HCT116 (cell line): Measurements from ENCODE around the gene CEBPB. TPM values are rescaled to one million over a fixed set of nuclear protein-coding genes. Genes with fewer than 3 reads are reported as not detected.

Experiments
- ATAC-seq: fragments of 200-7000 bp; cut with Tn5 transposase; 2 replicates; pipeline ENCODE4 v1.9.1; 2020; ENCODE audit warnings: mild to moderate bottlenecking, moderate library complexity
- BruUV-seq: library from RNA; stranded (reverse); fragments of 400-500 nt; replicated peaks from 2 replicates; lab custom pipeline; 2021; lab: Mats Ljungman, UMichigan
- CTCF ChIA-PET: fragments of 300-600 bp; sonication (Branson Sonifier 250); formaldehyde crosslinking; loops from one replicate; lab custom pipeline; 2021; ENCODE audit warnings: antibody characterized with exemption; lab: Charles Lee
- POLR2A ChIA-PET: fragments of 300-600, 350-600 bp; sonication (Branson Sonifier 250); formaldehyde crosslinking; loops from one replicate; lab custom pipeline; 2021; ENCODE audit warnings: antibody characterized with exemption; lab: Charles Lee
- RAD21 ChIA-PET, 2 experiments: fragments of 300-600 bp; sonication (Branson Sonifier 250); formaldehyde crosslinking; loops; one replicate each; lab custom pipeline; 2023; ENCODE audit warnings: low total read pairs in 2 of 2; ENCODE audit not compliant: uncharacterized antibody in 2 of 2, unreplicated experiment in 2 of 2, low non-redundant PET in 1 of 2; lab: Charles Lee
- DNase-seq: peaks from one replicate; pipeline ENCODE4 v3.0.0-alpha.2; 2010; ENCODE audit warnings: low read depth, low spot score
- H2AFZ ChIP-seq: fragments of 200-600 bp; shearing (Covaris generic), sonication (generic); 2 replicates; pipeline ENCODE4 v1.6.1; 2017; ENCODE audit warnings: low read depth, mixed run types, mixed read lengths, antibody characterized with exemption, low read length; ENCODE audit not compliant: poor library complexity, severe bottlenecking
- H3K27ac ChIP-seq: 2 replicates; pipeline ENCODE4 v1.5.1; 2012; ENCODE audit warnings: low read depth, low read length
- H3K27me3 ChIP-seq: fragments of 200-600 bp; sonication (generic); 2 replicates; pipeline ENCODE4 v1.6.1; 2016; ENCODE audit warnings: mixed run types, low read length, mixed read lengths; ENCODE audit not compliant: insufficient read depth
- H3K36me3 ChIP-seq, 2 experiments: fragments of 200-500 bp in 1 of 2; fragments of 200-600 bp in 1 of 2; sonication (Bioruptor generic) in 1 of 2; sonication (generic) in 1 of 2; 2 replicates each; pipeline versions ENCODE4 v1.5.1 to v1.6.1; 2014 to 2016; ENCODE audit warnings: low read length in 2 of 2, inconsistent platforms in 1 of 2, mixed read lengths in 1 of 2, mixed run types in 1 of 2; ENCODE audit not compliant: insufficient read depth in 2 of 2, control insufficient read depth in 1 of 2
- H3K4me1 ChIP-seq, 2 experiments: fragments of 200-600 bp in 1 of 2; sonication (generic) in 1 of 2; 2 replicates each; pipeline versions ENCODE4 v1.5.1 to v1.6.1; 2012 to 2017; ENCODE audit warnings: low read length in 2 of 2, inconsistent platforms in 1 of 2, mild to moderate bottlenecking in 1 of 2, mixed read lengths in 1 of 2, mixed run types in 1 of 2, moderate library complexity in 1 of 2; ENCODE audit not compliant: insufficient read depth in 2 of 2, control insufficient read depth in 1 of 2
- H3K4me2 ChIP-seq: fragments of 200-600 bp; sonication (generic); 2 replicates; pipeline ENCODE4 v1.6.1; 2017; ENCODE audit warnings: mixed run types, low read length, mixed read lengths
- H3K4me3 ChIP-seq, 2 experiments: fragments of 200-600 bp in 1 of 2; sonication (generic) in 1 of 2; replicated peaks in 1 of 2; 2 replicates each; pipeline ENCODE4 v1.5.1; 2011 to 2016; ENCODE audit warnings: low read length in 2 of 2, control low read depth in 1 of 2, low read depth in 1 of 2, mild to moderate bottlenecking in 1 of 2, mixed read lengths in 1 of 2, mixed run types in 1 of 2
- H3K79me2 ChIP-seq: fragments of 200-600 bp; sonication (generic); 2 replicates; pipeline ENCODE4 v1.6.1; 2017; ENCODE audit warnings: mild to moderate bottlenecking, mixed run types, low read length, moderate library complexity, mixed read lengths; ENCODE audit not compliant: insufficient read depth
- H3K9ac ChIP-seq: fragments of 200-600 bp; sonication (generic); 2 replicates; pipeline ENCODE4 v1.6.1; 2016; ENCODE audit warnings: low read length, mixed read lengths
- H3K9me2 ChIP-seq: fragments of 200-600 bp; sonication (generic), shearing (Covaris generic); 2 replicates; pipeline ENCODE4 v1.6.1; 2017; ENCODE audit warnings: mixed run types, mild to moderate bottlenecking, moderate library complexity; ENCODE audit not compliant: insufficient read depth
- H3K9me3 ChIP-seq, 2 experiments: fragments of 200-500 bp in 1 of 2; fragments of 200-600 bp in 1 of 2; sonication (Bioruptor generic) in 1 of 2; sonication (generic) in 1 of 2; 2 replicates each; pipeline ENCODE4 v1.6.1; 2014 to 2017; ENCODE audit warnings: low read length in 2 of 2, mixed read lengths in 2 of 2, inconsistent platforms in 1 of 2, low read depth in 1 of 2, mild to moderate bottlenecking in 1 of 2, mixed run types in 1 of 2, moderate library complexity in 1 of 2; ENCODE audit not compliant: control insufficient read depth in 1 of 2, insufficient read depth in 1 of 2
- H4K20me1 ChIP-seq: fragments of 200-600 bp; sonication (generic), shearing (Covaris generic); 2 replicates; pipeline ENCODE4 v1.6.1; 2017; ENCODE audit warnings: mixed run types, mild to moderate bottlenecking, moderate library complexity; ENCODE audit not compliant: insufficient read depth
- ATF3 ChIP-seq: IDR thresholded peaks from 2 replicates; pipeline ENCODE4 v1.6.1; 2012
- CEBPB ChIP-seq: IDR thresholded peaks from 2 replicates; pipeline ENCODE4 v1.6.1; 2012; ENCODE audit warnings: low read depth
- CTCF ChIP-seq, 3 experiments: fragments of 200-600 bp in 1 of 3; sonication (generic) in 1 of 3; IDR thresholded peaks in 2 of 3; conservative IDR thresholded peaks in 1 of 3; 2 replicates each; pipeline ENCODE4 v1.5.1; 2012 to 2017; ENCODE audit warnings: low read depth in 2 of 3, low read length in 2 of 3, antibody characterized with exemption in 1 of 3, borderline replicate concordance in 1 of 3, control low read depth in 1 of 3, mild to moderate bottlenecking in 1 of 3, mixed read lengths in 1 of 3, mixed run types in 1 of 3, moderate library complexity in 1 of 3; ENCODE audit not compliant: insufficient read depth in 1 of 3
- ELF1 ChIP-seq: IDR thresholded peaks from 2 replicates; pipeline ENCODE4 v1.6.1; 2012; ENCODE audit warnings: low read depth, borderline replicate concordance
- EZH2phosphoT487 ChIP-seq: fragments of 200-600 bp; IDR thresholded peaks from 2 replicates; pipeline ENCODE4 v1.6.1; 2018; ENCODE audit warnings: antibody characterized with exemption, borderline replicate concordance
- MAX ChIP-seq: IDR thresholded peaks from 2 replicates; pipeline ENCODE4 v1.6.1; 2012
- REST ChIP-seq: IDR thresholded peaks from 2 replicates; pipeline ENCODE4 v1.6.1; 2012; ENCODE audit warnings: low read depth
- SIN3A ChIP-seq: IDR thresholded peaks from 2 replicates; pipeline ENCODE4 v1.6.1; 2012; ENCODE audit warnings: low read depth
- SRF ChIP-seq: IDR thresholded peaks from 2 replicates; pipeline ENCODE4 v1.6.1; 2012; ENCODE audit warnings: low read depth
- TCF7L2 ChIP-seq: IDR thresholded peaks from 2 replicates; pipeline ENCODE4 v1.7.0; 2011; ENCODE audit warnings: borderline replicate concordance, inconsistent platforms; ENCODE audit not compliant: insufficient read depth, insufficient read length; ENCODE audit errors: extremely low read depth
- YY1 ChIP-seq: IDR thresholded peaks from 2 replicates; pipeline ENCODE4 v1.6.1; 2011; ENCODE audit warnings: low read length, low read depth, moderate library complexity, mild to moderate bottlenecking; ENCODE audit not compliant: insufficient replicate concordance; ENCODE audit errors: extremely low read depth
- ZBTB33 ChIP-seq: IDR thresholded peaks from 2 replicates; pipeline ENCODE4 v1.6.1; 2011; ENCODE audit warnings: mild to moderate bottlenecking, low read length, moderate library complexity; ENCODE audit not compliant: insufficient replicate concordance; ENCODE audit errors: extremely low read depth
- ZFX ChIP-seq: fragments of 450-650 bp; IDR thresholded peaks from 2 replicates; pipeline ENCODE4 v1.6.1; 2017
- ZNF274 ChIP-seq: fragments of 200-500 bp; sonication (Bioruptor generic); IDR thresholded peaks from 2 replicates; pipeline ENCODE4 v1.6.1; 2014; ENCODE audit warnings: mild to moderate bottlenecking, low read depth, low read length, inconsistent platforms
- intact Hi-C: fragments of 100-400 bp; cut with micrococcal nuclease; formaldehyde crosslinking; loops from 2 replicates; pipeline ENCODE4 v1.10.0; 2022
- total RNA-seq: library from RNA; stranded (reverse); gene quantifications from one replicate; pipeline ENCODE4 v1.2.1, GENCODE V29; 2021; ENCODE audit not compliant: unreplicated experiment

CEBPB gene
- total RNA-seq, 1 experiment from 2014 or later, result 113 TPM

- Histone ChIP-seq H4K20me1 (no peaks in the 10 kb centered on the region), H3K9ac (no peak overlapping the region), H3K9me3 (no peaks in the 10 kb centered on the region), H3K27me3 (no peaks in the 10 kb centered on the region), H3K79me2 (no peaks in the 10 kb centered on the region), H3K4me2 (no peak overlapping the region), H3K4me1 (peaks cover 3 to 4% of the 10 kb centered on the region in 2 experiments; a peak in 2 of 4 replicates), H2AFZ (no peak overlapping the region), H3K36me3 (no peaks in the 10 kb centered on the region), H3K27ac (no peak overlapping the region), H3K9me2 (no peaks in the 10 kb centered on the region), H3K4me3 (no peak overlapping the region)
- CTCF ChIA-PET, result no interaction called here
- intact Hi-C loops, result no loop called here
- POLR2A ChIA-PET, result no interaction called here
- DNase-seq (no peak), ATAC-seq (no peak)
- BruUV-seq, result no TSS peak
- no peak for TF ChIP-seq SIN3A
- no peak for TF ChIP-seq CTCF (IDR thresholded peaks at IDR 0.05 in 2 of 3, conservative IDR thresholded peaks at IDR 0.05 in 1 of 3; ENCODE audit: borderline replicate concordance in 1 of 3, insufficient read depth in 1 of 3, low read depth in 2 of 3, low read length in 2 of 3)
- TF ChIP-seq ZNF274, result no peak
- TF ChIP-seq ZBTB33, result no peak
- no peak for TF ChIP-seq CEBPB
- TF ChIP-seq ATF3, result no peak
- no peak for TF ChIP-seq YY1
- no peak for TF ChIP-seq ZFX
- no peak for TF ChIP-seq TCF7L2
- no peak for TF ChIP-seq ELF1
- TF ChIP-seq SRF, result no peak
- no peak for TF ChIP-seq EZH2phosphoT487
- TF ChIP-seq REST, result no peak
- no peak for TF ChIP-seq MAX
- RAD21 ChIA-PET, result no interaction called here
Observed at GRCh38 chr20:50215101-50215690, 24.6 kb downstream of the CEBPB start.
